Stomach (tissue), 9 donors: ENCODE results near the gene SPINK1. TPM values are rescaled to one million over a fixed set of nuclear protein-coding genes. Genes with fewer than 3 reads are reported as not detected.

Experiments used
- DNase-seq, 2 donors: peaks; one replicate each; pipeline versions ENCODE4 v3.0.0 to v3.0.0-alpha.2; 2013 to 2019
- H3K27ac ChIP-seq, 5 donors: fragments of 200-600 bp in 4 of 5; sonication (generic) in 4 of 5; one replicate each; pipeline ENCODE4 v1.5.1; 2013 to 2019; ENCODE audit warnings: mild to moderate bottlenecking in 1 of 5, moderate library complexity in 1 of 5
- H3K27me3 ChIP-seq, 3 donors: fragments of 200-600 bp; sonication (generic); one replicate each; pipeline ENCODE4 v1.5.1; 2017 to 2019; ENCODE audit warnings: mixed run types in 1 of 3
- H3K36me3 ChIP-seq, 4 donors: fragments of 200-600 bp; sonication (generic); 1 replicate in 3 of 4; 2 replicates in 1 of 4; pipeline ENCODE4 v1.5.1; 2016 to 2019
- H3K4me1 ChIP-seq, 4 donors: fragments of 200-600 bp; sonication (generic); one replicate each; pipeline ENCODE4 v1.5.1; 2016 to 2019
- H3K4me3 ChIP-seq, 4 donors: fragments of 200-600 bp; sonication (generic) in 3 of 4; one replicate each; pipeline ENCODE4 v1.5.1; 2016 to 2019; ENCODE audit warnings: mild to moderate bottlenecking in 1 of 4
- H3K9me3 ChIP-seq, 4 donors: fragments of 200-600 bp; sonication (generic); one replicate each; pipeline ENCODE4 v1.5.1; 2016 to 2019
- CTCF ChIP-seq, 7 experiments: fragments of 450-650 bp in 4 of 7; fragments of 200-600 bp in 3 of 7; sonication (generic) in 3 of 7; IDR thresholded peaks; one replicate each; pipeline ENCODE4 v1.5.1; 2016 to 2019; ENCODE audit warnings: antibody characterized with exemption in 7 of 7, control low read depth in 2 of 7, mild to moderate bottlenecking in 1 of 7
- EP300 ChIP-seq: sonication (generic); formaldehyde crosslinking; IDR thresholded peaks from one replicate; pipeline ENCODE4 v1.6.1; 2017; ENCODE audit warnings: antibody characterized with exemption
- POLR2A ChIP-seq, 4 donors: fragments of 450-650 bp; IDR thresholded peaks; one replicate each; pipeline ENCODE4 v1.6.1; 2016; ENCODE audit warnings: antibody characterized with exemption in 4 of 4, control low read depth in 2 of 4, mild to moderate bottlenecking in 1 of 4, moderate library complexity in 1 of 4
- POLR2AphosphoS5 ChIP-seq, 3 donors: sonication (generic); formaldehyde crosslinking; IDR thresholded peaks; one replicate each; pipeline ENCODE4 v1.6.1; 2016; ENCODE audit warnings: antibody characterized with exemption in 3 of 3
- WGBS, 5 donors: extraction: QIAGEN DNeasy Blood & Tissue Kit in 3 of 5; methylation state at CpG; one replicate each; pipeline versions ENCODE4 v1.1.5 to v1.1.7; 2013 to 2018; 5-methylcytosine and 5-hydroxymethylcytosine counted together
- intact Hi-C: fragments of 100-400 bp; cut with DNase I; formaldehyde crosslinking; loops from one replicate; pipeline ENCODE4 v1.15.1; 2023; ENCODE audit warnings: low total_unique reads
- polyA plus RNA-seq, 3 donors: library from polyadenylated mRNA; stranded (reverse); fragments of 200-250 nt; gene quantifications; one replicate each; pipeline ENCODE4 v1.2.3, GENCODE V29; 2013
- total RNA-seq, 5 donors: library from RNA; depleted of rRNA; stranded (reverse); fragments of >200 nt; gene quantifications; one replicate each; pipeline versions ENCODE4 v1.1.0 to v1.2.3, GENCODE V29; 2014 to 2016
- donor health status: healthy with polysubstance abuse.
- donor health status: Bipolar disorder and iron deficiency.
- donor health status: healthy.

The SPINK1 gene
- total and polyA plus RNA-seq, 8 donors, result 2.6 to 6,952 (median 1,809) TPM

- Histone ChIP-seq H3K27ac (peak overlapping the region in 1 of 5 donors; percentile 52), H3K36me3 (peaks cover 0 to 12% (median 0%) of the 10 kb centered on the region in 4 donors), H3K4me3 (no peak overlapping the region), H3K4me1 (peaks cover 0 to 19% (median 9%) of the 10 kb centered on the region in 4 donors), H3K9me3 (no peaks in the 10 kb centered on the region), H3K27me3 (no peaks in the 10 kb centered on the region)
- WGBS, 5 donors, result 30 to 44% (median 32%) methylated on average over 1 of the region's 1 CpG
- TF ChIP-seq POLR2AphosphoS5 (IDR thresholded peaks at IDR 0.05) (no peak), EP300 (no peak), CTCF (IDR thresholded peaks at IDR 0.05) (no peak), POLR2A (IDR thresholded peaks at IDR 0.05) (no peak)
- intact Hi-C loops, result no loop called here
- DNase-seq, result no peak
Observed at GRCh38 chr5:147819261-147819770, 12.2 kb downstream of the SPINK1 start.

GRCh38 chr5:147818290-147818689 is 13.2 kb downstream of the SPINK1 start:
- intact Hi-C loops, result no loop called here

GRCh38 chr5:147813696-147814095 is 17.8 kb downstream of the SPINK1 start:
- H3K36me3 ChIP-seq, result no peaks in the 10 kb centered on the region
- no peak overlapping the region for H3K4me3 ChIP-seq
- H3K27ac ChIP-seq, result no peak overlapping the region
- DNase-seq, result no peak
- H3K27me3 ChIP-seq, result no peaks in the 10 kb centered on the region
- TF ChIP-seq EP300, result no peak
- no peak for TF ChIP-seq CTCF (IDR thresholded peaks at IDR 0.05)
- H3K4me1 ChIP-seq, result peaks cover 0 to 6% (median 0%) of the 10 kb centered on the region in 4 donors
- H3K9me3 ChIP-seq, result no peaks in the 10 kb centered on the region
- intact Hi-C loops, result no loop called here
- WGBS, 5 donors, result 73 to 93% (median 88%) methylated on average over 1 of the region's 1 CpG

More at GRCh38 chr5:147818290-147818689, 13.2 kb downstream of the SPINK1 start:
- WGBS, 5 donors, result 38 to 90% (median 73%) methylated on average over 1 of the region's 1 CpG
- Histone ChIP-seq H3K36me3 (peaks cover 0 to 8% (median 0%) of the 10 kb centered on the region in 4 donors), H3K9me3 (no peaks in the 10 kb centered on the region), H3K4me3 (no peak overlapping the region), H3K27me3 (no peaks in the 10 kb centered on the region), H3K27ac (peak overlapping the region in 1 of 5 donors; percentile 52), H3K4me1 (peaks cover 0 to 11% (median 5%) of the 10 kb centered on the region in 4 donors)
- TF ChIP-seq POLR2AphosphoS5 (IDR thresholded peaks at IDR 0.05), result peak in 1 of 3 donors; percentile 6
- TF ChIP-seq POLR2A (IDR thresholded peaks at IDR 0.05), result no peak
- DNase-seq, result no peak

- Histone ChIP-seq H3K27me3 (no peaks in the 10 kb centered on the region), H3K27ac (peak overlapping the region in 1 of 5 donors; percentile 22), H3K4me3 (no peak overlapping the region), H3K36me3 (no peaks in the 10 kb centered on the region), H3K9me3 (no peaks in the 10 kb centered on the region), H3K4me1 (peaks cover 0 to 6% (median 0%) of the 10 kb centered on the region in 4 donors)
- WGBS, 5 donors, result 40 to 58% (median 44%) methylated on average over 5 of the region's 5 CpGs
- DNase-seq, result no peak
- intact Hi-C loops, result no loop called here
- TF ChIP-seq CTCF (IDR thresholded peaks at IDR 0.05), result no peak
- no peak for TF ChIP-seq POLR2AphosphoS5 (IDR thresholded peaks at IDR 0.05)
- TF ChIP-seq POLR2A (IDR thresholded peaks at IDR 0.05), result no peak
- no peak for TF ChIP-seq EP300
Observed at GRCh38 chr5:147809830-147810666, 21.4 kb downstream of the SPINK1 start.
